ENCODE measurements around the gene BCKDHB.

BCKDHB gene

DNA sequence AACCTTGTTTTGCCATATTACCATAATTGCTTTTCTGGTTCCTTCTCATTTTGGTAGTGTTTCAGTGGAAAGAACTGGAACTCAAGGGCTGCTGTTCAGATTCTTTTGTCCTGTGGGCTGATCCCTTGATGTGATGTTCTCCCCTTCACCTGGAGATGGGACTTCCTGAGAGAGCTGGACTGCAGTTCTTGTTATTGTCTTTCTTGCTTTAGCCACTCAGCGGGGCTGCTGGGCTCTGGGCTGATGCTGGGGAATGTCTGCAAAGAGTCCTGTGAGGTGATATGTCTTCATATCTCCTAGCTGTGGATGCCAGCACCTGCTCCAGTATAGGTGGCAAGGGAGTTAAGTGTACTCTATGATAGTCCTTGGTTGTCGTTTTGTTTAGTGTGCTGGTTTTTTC is 79.0 kb downstream of the BCKDHB start:
- H3K9ac ChIP-seq, result no peak overlapping the region
- H3K4me3 ChIP-seq (IDR thresholded peaks at IDR 0.05; ENCODE audit: insufficient read depth, low read depth, low read length), result no peak overlapping the region
- peaks cover 23% of the 10 kb centered on the region for H3K4me1 ChIP-seq (ENCODE audit: low read depth, poor library complexity, severe bottlenecking)
- no peak overlapping the region for H3K27ac ChIP-seq
- H3K4me2 ChIP-seq, result no peak overlapping the region
- H2AFZ ChIP-seq (ENCODE audit: low read depth), result no peak overlapping the region
- no peaks in the 10 kb centered on the region for H3K36me3 ChIP-seq (ENCODE audit: insufficient read depth)
- H3K79me2 ChIP-seq (ENCODE audit: insufficient read depth, low read depth), result no peaks in the 10 kb centered on the region
- TF ChIP-seq, protein P1, sequence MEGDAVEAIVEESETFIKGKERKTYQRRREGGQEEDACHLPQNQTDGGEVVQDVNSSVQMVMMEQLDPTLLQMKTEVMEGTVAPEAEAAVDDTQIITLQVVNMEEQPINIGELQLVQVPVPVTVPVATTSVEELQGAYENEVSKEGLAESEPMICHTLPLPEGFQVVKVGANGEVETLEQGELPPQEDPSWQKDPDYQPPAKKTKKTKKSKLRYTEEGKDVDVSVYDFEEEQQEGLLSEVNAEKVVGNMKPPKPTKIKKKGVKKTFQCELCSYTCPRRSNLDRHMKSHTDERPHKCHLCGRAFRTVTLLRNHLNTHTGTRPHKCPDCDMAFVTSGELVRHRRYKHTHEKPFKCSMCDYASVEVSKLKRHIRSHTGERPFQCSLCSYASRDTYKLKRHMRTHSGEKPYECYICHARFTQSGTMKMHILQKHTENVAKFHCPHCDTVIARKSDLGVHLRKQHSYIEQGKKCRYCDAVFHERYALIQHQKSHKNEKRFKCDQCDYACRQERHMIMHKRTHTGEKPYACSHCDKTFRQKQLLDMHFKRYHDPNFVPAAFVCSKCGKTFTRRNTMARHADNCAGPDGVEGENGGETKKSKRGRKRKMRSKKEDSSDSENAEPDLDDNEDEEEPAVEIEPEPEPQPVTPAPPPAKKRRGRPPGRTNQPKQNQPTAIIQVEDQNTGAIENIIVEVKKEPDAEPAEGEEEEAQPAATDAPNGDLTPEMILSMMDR (conservative IDR thresholded peaks at IDR 0.05; ENCODE audit: low read depth, low read length), result no peak
- H3K27me3 ChIP-seq (ENCODE audit: insufficient read depth, low read depth), result no peaks in the 10 kb centered on the region
- H4K20me1 ChIP-seq (ENCODE audit: insufficient read depth), result no peaks in the 10 kb centered on the region

GRCh38 chr6:80186082-80186481 is 79.6 kb downstream of the BCKDHB start:
- Histone ChIP-seq H4K20me1 (ENCODE audit: insufficient read depth) (no peaks in the 10 kb centered on the region), H3K4me3 (IDR thresholded peaks at IDR 0.05; ENCODE audit: insufficient read depth, low read depth, low read length) (no peak overlapping the region), H3K27ac (no peak overlapping the region), H3K4me2 (no peak overlapping the region), H3K9ac (no peak overlapping the region), H2AFZ (ENCODE audit: low read depth) (no peak overlapping the region), H3K79me2 (ENCODE audit: insufficient read depth, low read depth) (no peaks in the 10 kb centered on the region), H3K27me3 (ENCODE audit: insufficient read depth, low read depth) (no peaks in the 10 kb centered on the region), H3K4me1 (ENCODE audit: low read depth, poor library complexity, severe bottlenecking) (peaks cover 17% of the 10 kb centered on the region), H3K36me3 (ENCODE audit: insufficient read depth) (no peaks in the 10 kb centered on the region)
- TF ChIP-seq, protein P1 (conservative IDR thresholded peaks at IDR 0.05; ENCODE audit: low read depth, low read length), result no peak

GRCh38 chr6:80196906-80197305 is 90.4 kb downstream of the BCKDHB start:
- H4K20me1 ChIP-seq (ENCODE audit: insufficient read depth), result no peaks in the 10 kb centered on the region
- H3K27me3 ChIP-seq (ENCODE audit: insufficient read depth, low read depth), result no peaks in the 10 kb centered on the region
- no peaks in the 10 kb centered on the region for H3K79me2 ChIP-seq (ENCODE audit: insufficient read depth, low read depth)
- no peaks in the 10 kb centered on the region for H3K36me3 ChIP-seq (ENCODE audit: insufficient read depth)
- no peak overlapping the region for H3K27ac ChIP-seq
- no peak overlapping the region for H3K4me2 ChIP-seq
- no peak overlapping the region for H2AFZ ChIP-seq (ENCODE audit: low read depth)
- H3K9ac ChIP-seq, result no peak overlapping the region
- TF ChIP-seq, protein P1 (conservative IDR thresholded peaks at IDR 0.05; ENCODE audit: low read depth, low read length), result no peak
- no peak overlapping the region for H3K4me3 ChIP-seq (IDR thresholded peaks at IDR 0.05; ENCODE audit: insufficient read depth, low read depth, low read length)
- H3K4me1 ChIP-seq (ENCODE audit: low read depth, poor library complexity, severe bottlenecking), result no peaks in the 10 kb centered on the region

- H4K20me1 ChIP-seq (ENCODE audit: insufficient read depth), result no peaks in the 10 kb centered on the region
- H3K4me1 ChIP-seq (ENCODE audit: low read depth, poor library complexity, severe bottlenecking), result no peaks in the 10 kb centered on the region
- no peak overlapping the region for H2AFZ ChIP-seq (ENCODE audit: low read depth)
- H3K9ac ChIP-seq, result no peak overlapping the region
- H3K4me3 ChIP-seq (IDR thresholded peaks at IDR 0.05; ENCODE audit: insufficient read depth, low read depth, low read length), result no peak overlapping the region
- H3K36me3 ChIP-seq (ENCODE audit: insufficient read depth), result no peaks in the 10 kb centered on the region
- no peak overlapping the region for H3K27ac ChIP-seq
- no peaks in the 10 kb centered on the region for H3K27me3 ChIP-seq (ENCODE audit: insufficient read depth, low read depth)
- TF ChIP-seq, protein P1 (conservative IDR thresholded peaks at IDR 0.05; ENCODE audit: low read depth, low read length), result no peak
- H3K4me2 ChIP-seq, result no peak overlapping the region
- H3K79me2 ChIP-seq (ENCODE audit: insufficient read depth, low read depth), result no peaks in the 10 kb centered on the region
Observed at GRCh38 chr6:80197474-80197873, 91.0 kb downstream of the BCKDHB start.
